ENCODE data around the gene ESR1. TPM values are rescaled to one million over a fixed set of nuclear protein-coding genes. Genes with fewer than 3 reads are reported as not detected.
A peak's percentile ranks its signal among the peaks of the same experiment; 100 is the strongest.

The ESR1 gene
- total RNA-seq (0.44 TPM), polyA plus RNA-seq (ENCODE audit: insufficient read depth in 1 of 8, insufficient read length in 8 of 8, low replicate concordance in 1 of 8) (1 to 10 TPM in 5 of 8 donors, under 1 TPM in 3; 0.87 to 2.5 (median 1.1) TPM)
- long read RNA-seq, donor 1 = 0 reads
- long read RNA-seq, donor 2 = 0 reads
- long read RNA-seq, donor 3 = 0 reads
- long read RNA-seq, donor 4 = 0 reads
- long read RNA-seq, donor 5 = 0 reads
- long read RNA-seq, donor 6 = 0 reads
- long read RNA-seq, donor 7 = 0 reads
- long read RNA-seq, donor 8 = 0 reads
- long read RNA-seq, donor 9 = 0 reads
- long read RNA-seq, donor 10 = 0 reads
- long read RNA-seq, donor 11 = 0 reads

DNA sequence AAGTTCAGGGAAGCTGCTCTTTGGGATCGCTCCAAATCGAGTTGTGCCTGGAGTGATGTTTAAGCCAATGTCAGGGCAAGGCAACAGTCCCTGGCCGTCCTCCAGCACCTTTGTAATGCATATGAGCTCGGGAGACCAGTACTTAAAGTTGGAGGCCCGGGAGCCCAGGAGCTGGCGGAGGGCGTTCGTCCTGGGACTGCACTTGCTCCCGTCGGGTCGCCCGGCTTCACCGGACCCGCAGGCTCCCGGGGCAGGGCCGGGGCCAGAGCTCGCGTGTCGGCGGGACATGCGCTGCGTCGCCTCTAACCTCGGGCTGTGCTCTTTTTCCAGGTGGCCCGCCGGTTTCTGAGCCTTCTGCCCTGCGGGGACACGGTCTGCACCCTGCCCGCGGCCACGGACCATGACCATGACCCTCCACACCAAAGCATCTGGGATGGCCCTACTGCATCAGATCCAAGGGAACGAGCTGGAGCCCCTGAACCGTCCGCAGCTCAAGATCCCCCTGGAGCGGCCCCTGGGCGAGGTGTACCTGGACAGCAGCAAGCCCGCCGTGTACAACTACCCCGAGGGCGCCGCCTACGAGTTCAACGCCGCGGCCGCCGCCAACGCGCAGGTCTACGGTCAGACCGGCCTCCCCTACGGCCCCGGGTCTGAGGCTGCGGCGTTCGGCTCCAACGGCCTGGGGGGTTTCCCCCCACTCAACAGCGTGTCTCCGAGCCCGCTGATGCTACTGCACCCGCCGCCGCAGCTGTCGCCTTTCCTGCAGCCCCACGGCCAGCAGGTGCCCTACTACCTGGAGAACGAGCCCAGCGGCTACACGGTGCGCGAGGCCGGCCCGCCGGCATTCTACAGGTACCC is at the start of gene ESR1:
TSS of gene ESR1 (plus strand) at position 170 of the 858 bp plus-strand sequence. CDS start at position 401, 231 bp downstream.
- DNase-seq = peak; percentile 35
- 1% methylated on average over 73 of the region's 73 CpGs for WGBS (ENCODE audit: insufficient coverage)

DNA sequence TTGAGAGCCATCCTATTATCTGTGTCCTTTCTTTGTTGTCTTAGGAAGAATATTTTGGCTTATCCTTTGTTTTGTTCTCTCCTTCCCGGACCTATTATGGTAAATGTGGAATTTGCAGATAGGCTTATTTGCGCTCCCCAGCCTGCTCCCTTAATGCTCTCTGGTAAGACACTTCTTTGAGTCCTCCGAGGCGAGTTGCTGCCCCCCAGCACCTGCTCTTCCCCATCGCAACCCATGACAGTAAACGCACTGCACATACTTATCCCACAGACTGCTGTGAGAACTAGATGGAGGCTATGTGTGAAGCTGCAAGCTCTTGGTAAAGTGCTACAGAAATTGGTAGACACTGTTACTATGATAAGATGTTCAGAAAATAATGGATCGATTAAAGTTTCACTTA is 47.0 kb upstream of the ESR1 start:
- no CpG with 5 or more reads among the region's 7 CpGs for WGBS (ENCODE audit: insufficient coverage)
- H3K9me3 ChIP-seq (replicated peaks; ENCODE audit: control insufficient read depth, low read depth, low read length) = no peaks in the 10 kb centered on the region
- peaks cover 2% of the 10 kb centered on the region for H3K4me1 ChIP-seq (ENCODE audit: control insufficient read depth, insufficient read depth, low read length)
- no peak for DNase-seq
- no peaks in the 10 kb centered on the region for H3K27me3 ChIP-seq (ENCODE audit: control insufficient read depth, insufficient read depth, low read length)
- H3K27ac ChIP-seq (ENCODE audit: low read length) = no peak overlapping the region
- H3K4me3 ChIP-seq (ENCODE audit: low read length) = no peak overlapping the region
- no peaks in the 10 kb centered on the region for H3K36me3 ChIP-seq (ENCODE audit: control insufficient read depth, insufficient read depth, low read length)

More for the DNA sequence above, at the start of gene ESR1:
- Histone ChIP-seq H3K27me3 (ENCODE audit: control insufficient read depth, insufficient read depth, low read length) (peaks cover 55% of the 10 kb centered on the region), H3K9me3 (replicated peaks; ENCODE audit: control insufficient read depth, low read depth, low read length) (no peaks in the 10 kb centered on the region), H3K27ac (ENCODE audit: low read length) (no peak within 1 kb of the TSS), H3K36me3 (ENCODE audit: control insufficient read depth, insufficient read depth, low read length) (no peaks in the 10 kb centered on the region), H3K4me1 (ENCODE audit: control insufficient read depth, insufficient read depth, low read length) (peaks cover 23% of the 10 kb centered on the region), H3K4me3 (ENCODE audit: low read length) (peak within 1 kb of the TSS; percentile 34)

DNA sequence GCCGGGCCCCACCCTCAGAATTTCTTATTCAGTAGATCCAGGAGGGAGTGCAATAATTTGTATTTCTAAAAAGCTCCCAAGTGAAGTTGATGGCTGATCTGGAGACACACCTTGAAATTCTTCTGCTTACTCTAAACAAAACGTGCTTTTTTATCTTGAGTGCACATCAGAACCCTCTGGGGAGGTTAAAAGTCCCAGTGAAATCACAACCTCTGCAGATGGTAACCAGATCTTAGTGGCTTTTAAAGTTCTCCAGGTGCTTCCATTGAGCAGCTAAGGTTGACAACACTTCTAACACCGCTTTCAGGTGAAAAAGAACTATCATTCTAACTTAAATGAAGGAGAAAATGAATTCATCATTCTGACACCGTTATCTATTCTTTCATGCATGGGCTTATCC is 45.6 kb upstream of the ESR1 start:
- Histone ChIP-seq H3K27me3 (ENCODE audit: control insufficient read depth, insufficient read depth, low read length) (no peaks in the 10 kb centered on the region), H3K27ac (ENCODE audit: low read length) (no peak overlapping the region), H3K4me3 (ENCODE audit: low read length) (no peak overlapping the region), H3K4me1 (ENCODE audit: control insufficient read depth, insufficient read depth, low read length) (peaks cover 2% of the 10 kb centered on the region), H3K9me3 (replicated peaks; ENCODE audit: control insufficient read depth, low read depth, low read length) (no peaks in the 10 kb centered on the region), H3K36me3 (ENCODE audit: control insufficient read depth, insufficient read depth, low read length) (no peaks in the 10 kb centered on the region)
- DNase-seq = no peak
- no CpG with 5 or more reads among the region's 4 CpGs for WGBS (ENCODE audit: insufficient coverage)

DNA sequence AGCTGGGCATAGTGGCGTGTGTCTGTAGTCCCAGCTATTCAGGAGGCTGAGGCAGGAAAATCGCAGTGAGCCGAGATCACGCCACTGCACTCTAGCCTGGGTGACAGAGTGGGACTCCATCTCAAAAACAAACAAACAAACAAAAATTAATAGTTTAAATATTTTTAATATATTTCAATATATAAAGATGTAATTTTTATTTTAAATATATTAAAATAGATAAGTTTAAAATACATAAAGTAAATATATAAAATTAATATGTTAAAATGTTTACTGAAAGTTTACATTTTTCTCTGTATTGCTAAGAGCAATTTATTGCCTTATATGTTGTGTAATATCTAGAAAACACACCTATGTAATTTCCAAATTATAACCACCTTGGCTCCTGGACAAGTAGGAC is 44.7 kb upstream of the ESR1 start:
- H3K27ac ChIP-seq (ENCODE audit: low read length) = no peak overlapping the region
- H3K9me3 ChIP-seq (replicated peaks; ENCODE audit: control insufficient read depth, low read depth, low read length) = no peaks in the 10 kb centered on the region
- no CpG with 5 or more reads among the region's 4 CpGs for WGBS (ENCODE audit: insufficient coverage)
- no peak overlapping the region for H3K4me3 ChIP-seq (ENCODE audit: low read length)
- H3K36me3 ChIP-seq (ENCODE audit: control insufficient read depth, insufficient read depth, low read length) = no peaks in the 10 kb centered on the region
- no peak for DNase-seq
- H3K4me1 ChIP-seq (ENCODE audit: control insufficient read depth, insufficient read depth, low read length) = peaks cover 2% of the 10 kb centered on the region
- no peaks in the 10 kb centered on the region for H3K27me3 ChIP-seq (ENCODE audit: control insufficient read depth, insufficient read depth, low read length)

DNA sequence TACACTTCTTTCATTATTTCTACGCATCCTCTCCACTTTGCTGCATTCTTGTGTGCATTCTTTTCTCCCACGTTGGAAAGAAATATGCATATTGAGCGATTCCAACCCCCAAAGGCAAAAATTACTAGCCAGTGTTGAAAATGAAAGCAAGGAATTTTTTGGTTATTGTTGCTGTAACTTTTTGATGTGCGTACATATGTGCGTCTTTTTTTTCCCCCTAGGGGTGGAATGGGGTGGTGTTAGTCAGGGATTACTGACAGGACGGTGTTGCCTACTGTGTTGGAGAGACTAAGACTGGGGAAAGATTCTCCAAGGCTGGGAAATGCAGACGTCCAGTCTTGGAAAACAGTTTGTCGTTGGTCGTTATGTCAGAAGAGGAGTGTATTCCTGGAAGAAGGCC is 44.2 kb upstream of the ESR1 start:
- WGBS (ENCODE audit: insufficient coverage) = no CpG with 5 or more reads among the region's 9 CpGs
- H3K27ac ChIP-seq (ENCODE audit: low read length) = no peak overlapping the region
- H3K27me3 ChIP-seq (ENCODE audit: control insufficient read depth, insufficient read depth, low read length) = no peaks in the 10 kb centered on the region
- no peaks in the 10 kb centered on the region for H3K36me3 ChIP-seq (ENCODE audit: control insufficient read depth, insufficient read depth, low read length)
- H3K4me1 ChIP-seq (ENCODE audit: control insufficient read depth, insufficient read depth, low read length) = peaks cover 2% of the 10 kb centered on the region
- no peaks in the 10 kb centered on the region for H3K9me3 ChIP-seq (replicated peaks; ENCODE audit: control insufficient read depth, low read depth, low read length)
- no peak overlapping the region for H3K4me3 ChIP-seq (ENCODE audit: low read length)
- DNase-seq = peak; percentile 5

DNA sequence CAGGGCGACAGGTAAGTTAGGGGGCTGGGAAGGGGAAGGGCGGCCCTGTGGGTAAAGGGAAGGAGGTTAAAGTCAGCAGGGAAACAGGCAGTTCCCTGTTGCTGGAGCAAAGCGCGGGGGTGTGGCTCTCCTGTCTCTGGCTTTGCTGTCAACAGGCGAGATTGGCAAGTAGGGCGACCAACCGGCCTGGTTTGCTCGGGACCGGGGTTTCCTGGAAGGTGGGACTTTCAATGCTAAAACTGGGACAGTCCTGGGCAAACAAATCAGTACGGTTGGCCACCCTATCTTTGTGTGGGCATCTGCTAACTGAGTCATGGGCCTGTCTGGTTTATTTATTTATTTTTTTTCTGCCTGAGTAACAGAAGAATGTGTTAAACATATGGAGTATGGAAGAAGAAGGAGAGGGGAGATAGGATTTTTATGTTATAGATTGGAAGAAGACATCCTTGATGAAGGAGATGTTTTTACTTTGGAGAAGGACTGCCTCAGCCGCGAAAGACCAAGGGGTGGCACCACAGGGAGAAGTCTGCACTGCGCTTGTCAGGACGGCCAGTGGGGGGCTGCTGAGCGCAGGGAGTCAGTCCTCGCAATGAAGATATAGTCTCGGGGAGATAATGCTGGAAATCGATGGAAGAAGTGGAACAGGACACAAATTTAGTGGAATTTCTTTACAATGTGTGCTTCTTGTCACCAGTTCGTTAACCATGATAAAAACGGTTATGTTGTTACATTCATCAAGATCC is 43.4 kb upstream of the ESR1 start:
- Histone ChIP-seq H3K9me3 (replicated peaks; ENCODE audit: control insufficient read depth, low read depth, low read length) (no peaks in the 10 kb centered on the region), H3K4me3 (ENCODE audit: low read length) (no peak overlapping the region), H3K36me3 (ENCODE audit: control insufficient read depth, insufficient read depth, low read length) (no peaks in the 10 kb centered on the region), H3K27ac (ENCODE audit: low read length) (no peak overlapping the region), H3K27me3 (ENCODE audit: control insufficient read depth, insufficient read depth, low read length) (no peaks in the 10 kb centered on the region), H3K4me1 (ENCODE audit: control insufficient read depth, insufficient read depth, low read length) (peaks cover 2% of the 10 kb centered on the region)
- peak; percentile 50 for DNase-seq
- 27% methylated on average over 15 of the region's 20 CpGs for WGBS (ENCODE audit: insufficient coverage)

DNA sequence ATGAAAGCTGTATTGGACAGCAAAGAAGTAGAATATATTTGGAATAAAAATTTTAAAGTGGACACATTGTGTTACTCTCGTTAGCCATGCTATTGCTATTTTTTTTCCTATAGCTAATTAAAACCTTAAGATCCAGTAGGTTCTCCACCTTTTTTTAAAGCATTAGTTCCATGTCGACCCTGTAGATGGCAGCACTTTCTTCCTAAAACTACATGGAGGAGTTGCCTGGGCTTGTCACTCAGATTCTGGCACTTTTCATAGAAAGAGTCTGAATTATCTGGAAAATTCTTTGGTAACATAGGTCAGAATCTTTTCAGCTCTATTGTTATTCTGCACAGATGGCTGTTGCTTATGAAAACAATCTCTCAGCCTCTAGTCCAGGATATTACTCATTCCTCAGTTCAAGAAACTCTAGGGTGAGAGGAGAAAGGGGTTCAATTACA is 42.0 kb upstream of the ESR1 start:
- Histone ChIP-seq H3K36me3 (ENCODE audit: control insufficient read depth, insufficient read depth, low read length) (no peaks in the 10 kb centered on the region), H3K4me1 (ENCODE audit: control insufficient read depth, insufficient read depth, low read length) (peaks cover 2% of the 10 kb centered on the region), H3K4me3 (ENCODE audit: low read length) (no peak overlapping the region), H3K27ac (ENCODE audit: low read length) (no peak overlapping the region), H3K9me3 (replicated peaks; ENCODE audit: control insufficient read depth, low read depth, low read length) (no peaks in the 10 kb centered on the region), H3K27me3 (ENCODE audit: control insufficient read depth, insufficient read depth, low read length) (no peaks in the 10 kb centered on the region)
- peak; percentile 81 for DNase-seq
- WGBS (ENCODE audit: insufficient coverage) = no CpG with 5 or more reads among the region's 2 CpGs

DNA sequence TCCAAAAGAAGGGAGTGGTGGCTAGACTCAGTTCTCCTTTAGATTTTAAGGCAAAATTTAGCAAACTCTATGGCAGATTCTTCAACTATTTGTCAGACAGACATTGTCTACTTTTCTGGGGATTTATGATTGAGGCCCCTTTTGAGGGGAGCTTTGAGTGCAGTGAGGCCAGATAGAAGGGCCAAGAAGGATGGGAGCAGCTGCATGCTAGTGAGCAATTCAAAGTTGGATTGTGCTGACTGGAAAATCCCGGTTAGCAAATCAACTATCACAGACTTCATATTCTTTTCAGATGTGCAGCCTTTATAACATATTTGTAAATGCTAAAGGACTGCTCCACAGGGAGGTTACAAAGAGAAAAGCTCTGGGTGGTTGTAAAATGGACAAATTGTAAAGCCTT is 35.0 kb upstream of the ESR1 start:
- no CpG with 5 or more reads among the region's 1 CpG for WGBS (ENCODE audit: insufficient coverage)
- DNase-seq = peak; percentile 56
- no peaks in the 10 kb centered on the region for H3K27me3 ChIP-seq (ENCODE audit: control insufficient read depth, insufficient read depth, low read length)
- H3K36me3 ChIP-seq (ENCODE audit: control insufficient read depth, insufficient read depth, low read length) = no peaks in the 10 kb centered on the region
- H3K4me3 ChIP-seq (ENCODE audit: low read length) = no peak overlapping the region
- H3K4me1 ChIP-seq (ENCODE audit: control insufficient read depth, insufficient read depth, low read length) = peaks cover 2% of the 10 kb centered on the region
- H3K9me3 ChIP-seq (replicated peaks; ENCODE audit: control insufficient read depth, low read depth, low read length) = no peaks in the 10 kb centered on the region
- no peak overlapping the region for H3K27ac ChIP-seq (ENCODE audit: low read length)

DNA sequence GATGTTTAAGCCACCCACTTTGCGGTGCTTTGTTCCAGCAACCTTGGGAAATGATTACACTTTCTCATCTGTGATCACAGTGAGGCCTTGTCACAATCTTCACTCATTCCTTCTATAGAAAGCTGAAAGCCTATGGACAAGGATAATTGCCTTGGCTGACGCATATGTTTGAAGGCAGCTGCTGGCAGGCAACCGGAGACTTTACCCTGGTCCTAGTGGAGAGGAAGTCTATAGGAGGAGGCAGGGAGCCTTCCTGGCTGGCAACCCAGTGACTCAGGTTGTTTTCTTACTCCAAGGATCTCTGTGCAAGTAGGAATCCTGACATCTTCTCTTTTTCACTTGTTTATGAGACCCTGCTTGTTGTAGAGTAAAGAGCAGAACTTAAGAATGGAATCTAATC is 34.1 kb upstream of the ESR1 start:
- 63% methylated on average over 2 of the region's 3 CpGs for WGBS (ENCODE audit: insufficient coverage)
- DNase-seq = peak; percentile 19
- Histone ChIP-seq H3K27me3 (ENCODE audit: control insufficient read depth, insufficient read depth, low read length) (no peaks in the 10 kb centered on the region), H3K4me1 (ENCODE audit: control insufficient read depth, insufficient read depth, low read length) (peaks cover 2% of the 10 kb centered on the region), H3K36me3 (ENCODE audit: control insufficient read depth, insufficient read depth, low read length) (no peaks in the 10 kb centered on the region), H3K4me3 (ENCODE audit: low read length) (no peak overlapping the region), H3K27ac (ENCODE audit: low read length) (no peak overlapping the region), H3K9me3 (replicated peaks; ENCODE audit: control insufficient read depth, low read depth, low read length) (no peaks in the 10 kb centered on the region)

DNA sequence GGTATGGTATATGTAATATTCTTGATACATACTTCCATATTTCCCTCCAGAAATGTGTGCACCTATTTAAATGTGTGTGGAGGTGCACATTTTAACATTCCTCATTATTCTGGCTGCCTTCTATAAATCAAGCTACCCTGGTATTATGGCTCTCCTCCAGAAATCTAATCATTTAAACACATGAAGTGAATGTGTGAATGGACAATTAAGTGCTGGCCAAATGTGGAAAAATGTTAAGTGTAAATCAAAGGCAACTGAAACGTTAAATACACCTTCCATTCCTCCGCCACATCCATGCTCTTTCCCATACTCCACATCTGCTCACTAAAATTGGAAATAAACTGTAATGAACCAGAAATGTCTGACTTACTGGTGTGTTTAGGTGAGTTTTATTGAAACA is 24.9 kb upstream of the ESR1 start:
- no peaks in the 10 kb centered on the region for H3K9me3 ChIP-seq (replicated peaks; ENCODE audit: control insufficient read depth, low read depth, low read length)
- WGBS (ENCODE audit: insufficient coverage) = no CpG with 5 or more reads among the region's 2 CpGs
- H3K27ac ChIP-seq (ENCODE audit: low read length) = no peak overlapping the region
- H3K4me3 ChIP-seq (ENCODE audit: low read length) = no peak overlapping the region
- H3K36me3 ChIP-seq (ENCODE audit: control insufficient read depth, insufficient read depth, low read length) = no peaks in the 10 kb centered on the region
- no peaks in the 10 kb centered on the region for H3K27me3 ChIP-seq (ENCODE audit: control insufficient read depth, insufficient read depth, low read length)
- no peaks in the 10 kb centered on the region for H3K4me1 ChIP-seq (ENCODE audit: control insufficient read depth, insufficient read depth, low read length)
- DNase-seq = no peak
